ENCODE results near the gene CCSER1. TPM values are rescaled to one million over a fixed set of nuclear protein-coding genes. Genes with fewer than 3 reads are reported as not detected.

CCSER1 gene
- total and polyA plus RNA-seq, 2 donors (not counting 1 experiment from before 2014, with no cell fraction given) = under 0.01 TPM; not detected in 1

GRCh38 chr4:91601401-91601800 is 1474.2 kb downstream of the CCSER1 start:
- TF ChIP-seq CTCF (conservative IDR thresholded peaks at IDR 0.05 in 1 of 2, IDR thresholded peaks at IDR 0.05 in 1 of 2; ENCODE audit: low read depth in 1 of 2, low read length in 2 of 2) = no peak
- TF ChIP-seq EZH2 (IDR thresholded peaks at IDR 0.05; ENCODE audit: low read length, missing control alignments) = no peak
- no peaks in the 10 kb centered on the region for H3K79me2 ChIP-seq (ENCODE audit: control insufficient read depth, insufficient read depth, low read length)
- H3K4me3 ChIP-seq (replicated peaks in 1 of 4; ENCODE audit: control extremely low read depth in 1 of 4, insufficient read depth in 1 of 4, low read depth in 3 of 4, low read length in 4 of 4) = no peak overlapping the region
- H3K4me1 ChIP-seq (ENCODE audit: control insufficient read depth, extremely low read depth, insufficient read depth, low read length) = no peaks in the 10 kb centered on the region
- no peak overlapping the region for H2AFZ ChIP-seq (ENCODE audit: low read length)
- no peak overlapping the region for H3K4me2 ChIP-seq (ENCODE audit: extremely low read depth, insufficient read depth, low read length)
- H3K27ac ChIP-seq (ENCODE audit: insufficient read depth, low read length) = no peak overlapping the region
- no peaks in the 10 kb centered on the region for H3K36me3 ChIP-seq (ENCODE audit: control insufficient read depth, insufficient read depth, low read length)
- no peak overlapping the region for H3K9ac ChIP-seq (ENCODE audit: insufficient read depth, low read length)
- no peak for DNase-seq (ENCODE audit: low read depth in 2 of 2)
- no peaks in the 10 kb centered on the region for H4K20me1 ChIP-seq (ENCODE audit: control insufficient read depth, extremely low read depth, insufficient read depth, low read length)
- no peaks in the 10 kb centered on the region for H3K27me3 ChIP-seq (ENCODE audit: control insufficient read depth, insufficient read depth, low read length)
- no peaks in the 10 kb centered on the region for H3K9me3 ChIP-seq (ENCODE audit: control insufficient read depth, insufficient read depth, low read depth, low read length)

GRCh38 chr4:91611782-91612181 is 1484.6 kb downstream of the CCSER1 start:
- DNase-seq (ENCODE audit: low read depth in 2 of 2) = no peak
- H3K4me2 ChIP-seq (ENCODE audit: extremely low read depth, insufficient read depth, low read length) = no peak overlapping the region

GRCh38 chr4:91620952-91621351 is 1493.8 kb downstream of the CCSER1 start:
- Histone ChIP-seq H3K36me3 (ENCODE audit: control insufficient read depth, insufficient read depth, low read length) (no peaks in the 10 kb centered on the region), H3K4me3 (replicated peaks in 1 of 4; ENCODE audit: control extremely low read depth in 1 of 4, insufficient read depth in 1 of 4, low read depth in 3 of 4, low read length in 4 of 4) (no peak overlapping the region), H3K27me3 (ENCODE audit: control insufficient read depth, insufficient read depth, low read length) (no peaks in the 10 kb centered on the region), H2AFZ (ENCODE audit: low read length) (no peak overlapping the region), H3K4me1 (ENCODE audit: control insufficient read depth, extremely low read depth, insufficient read depth, low read length) (no peaks in the 10 kb centered on the region), H4K20me1 (ENCODE audit: control insufficient read depth, extremely low read depth, insufficient read depth, low read length) (no peaks in the 10 kb centered on the region), H3K79me2 (ENCODE audit: control insufficient read depth, insufficient read depth, low read length) (no peaks in the 10 kb centered on the region), H3K27ac (ENCODE audit: insufficient read depth, low read length) (no peak overlapping the region), H3K9me3 (ENCODE audit: control insufficient read depth, insufficient read depth, low read depth, low read length) (no peaks in the 10 kb centered on the region), H3K9ac (ENCODE audit: insufficient read depth, low read length) (no peak overlapping the region), H3K4me2 (ENCODE audit: extremely low read depth, insufficient read depth, low read length) (no peak overlapping the region)
- DNase-seq (ENCODE audit: low read depth in 2 of 2) = no peak
- TF ChIP-seq CTCF (conservative IDR thresholded peaks at IDR 0.05 in 1 of 2, IDR thresholded peaks at IDR 0.05 in 1 of 2; ENCODE audit: low read depth in 1 of 2, low read length in 2 of 2) (no peak), EZH2 (IDR thresholded peaks at IDR 0.05; ENCODE audit: low read length, missing control alignments) (no peak)

More at GRCh38 chr4:91611782-91612181, 1484.6 kb downstream of the CCSER1 start:
- H3K27me3 ChIP-seq (ENCODE audit: control insufficient read depth, insufficient read depth, low read length) = no peaks in the 10 kb centered on the region
- no peak overlapping the region for H3K4me3 ChIP-seq (replicated peaks in 1 of 4; ENCODE audit: control extremely low read depth in 1 of 4, insufficient read depth in 1 of 4, low read depth in 3 of 4, low read length in 4 of 4)
- H4K20me1 ChIP-seq (ENCODE audit: control insufficient read depth, extremely low read depth, insufficient read depth, low read length) = no peaks in the 10 kb centered on the region
- no peak overlapping the region for H3K27ac ChIP-seq (ENCODE audit: insufficient read depth, low read length)
- H3K9ac ChIP-seq (ENCODE audit: insufficient read depth, low read length) = no peak overlapping the region
- H3K9me3 ChIP-seq (ENCODE audit: control insufficient read depth, insufficient read depth, low read depth, low read length) = no peaks in the 10 kb centered on the region
- no peaks in the 10 kb centered on the region for H3K79me2 ChIP-seq (ENCODE audit: control insufficient read depth, insufficient read depth, low read length)
- no peaks in the 10 kb centered on the region for H3K36me3 ChIP-seq (ENCODE audit: control insufficient read depth, insufficient read depth, low read length)
- TF ChIP-seq CTCF (conservative IDR thresholded peaks at IDR 0.05 in 1 of 2, IDR thresholded peaks at IDR 0.05 in 1 of 2; ENCODE audit: low read depth in 1 of 2, low read length in 2 of 2) (no peak), EZH2 (IDR thresholded peaks at IDR 0.05; ENCODE audit: low read length, missing control alignments) (no peak)
- no peaks in the 10 kb centered on the region for H3K4me1 ChIP-seq (ENCODE audit: control insufficient read depth, extremely low read depth, insufficient read depth, low read length)
- H2AFZ ChIP-seq (ENCODE audit: low read length) = no peak overlapping the region

Measured in fibroblast of lung (primary cell).